HG03521 (cell line): ENCODE data around the gene MAD2L1BP.

Experiments
- ATAC-seq: cut with Tn5 transposase; IDR thresholded peaks from one replicate; pipeline ENCODE4 v1.9.1; 2021; ENCODE audit warnings: mild to moderate bottlenecking, moderate library complexity; ENCODE audit not compliant: unreplicated experiment

The MAD2L1BP gene

DNA sequence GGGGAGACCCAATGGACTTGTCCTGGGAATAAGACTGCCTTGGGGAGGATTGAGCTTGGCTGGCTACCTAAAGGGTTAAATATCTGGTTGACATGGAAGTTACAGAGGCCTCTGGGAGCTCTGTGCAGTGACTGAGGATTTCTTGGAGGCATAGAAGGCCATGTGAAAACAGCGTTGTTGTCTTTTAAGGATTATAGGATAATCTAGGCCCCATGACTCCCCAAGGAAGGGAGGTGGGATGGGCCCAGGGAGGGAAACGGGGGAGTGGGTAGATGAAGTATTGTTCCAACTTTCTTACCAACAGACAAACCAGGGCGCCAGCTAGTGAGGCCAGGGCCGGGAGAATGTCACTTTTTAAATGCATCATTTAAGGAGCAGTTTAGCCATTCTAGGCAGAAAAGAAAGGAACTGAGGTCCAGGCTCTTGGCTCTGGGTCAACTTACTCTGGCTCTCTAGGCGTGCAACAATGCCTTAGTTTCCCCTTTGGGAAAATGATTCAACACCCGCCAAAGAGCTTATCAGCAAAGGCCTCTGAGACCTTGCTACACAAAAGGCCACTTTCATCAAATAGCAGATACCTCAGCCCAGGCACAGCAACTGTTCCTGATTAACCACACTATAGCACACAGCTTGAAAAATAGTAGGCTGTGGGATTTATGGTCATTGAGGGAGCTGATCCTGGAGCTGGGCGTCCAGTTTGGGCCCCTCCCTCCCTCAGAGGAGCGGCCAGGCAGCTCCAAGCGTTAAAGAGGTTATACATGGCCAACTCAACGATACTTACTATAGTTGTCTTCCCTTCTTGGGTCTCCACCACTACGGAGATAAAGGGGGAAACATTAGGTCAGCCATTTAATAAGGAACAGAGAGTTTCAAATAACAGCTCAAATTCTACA, 44.9 kb downstream of the MAD2L1BP start:
- no peak for ATAC-seq

DNA sequence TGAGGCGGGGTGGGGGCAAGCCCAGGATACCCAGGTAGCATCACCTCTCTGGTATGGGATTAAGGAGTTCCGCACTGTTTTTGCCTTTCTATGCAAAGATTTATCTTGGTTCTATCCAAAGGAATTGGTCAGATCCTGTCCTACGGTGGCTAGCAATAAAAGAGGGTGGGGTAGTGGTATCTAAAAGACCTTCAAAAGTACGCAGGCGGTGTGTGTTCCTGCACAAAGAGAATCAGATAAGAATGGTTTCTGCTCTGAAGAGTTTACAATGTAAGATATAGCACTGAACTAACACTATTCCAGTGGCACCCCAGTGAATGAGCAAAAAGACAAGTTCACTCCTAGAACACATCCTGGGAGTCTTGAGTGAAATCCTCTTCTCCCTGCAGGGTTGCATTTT, 45.7 kb downstream of the MAD2L1BP start:
- ATAC-seq: no peak

DNA sequence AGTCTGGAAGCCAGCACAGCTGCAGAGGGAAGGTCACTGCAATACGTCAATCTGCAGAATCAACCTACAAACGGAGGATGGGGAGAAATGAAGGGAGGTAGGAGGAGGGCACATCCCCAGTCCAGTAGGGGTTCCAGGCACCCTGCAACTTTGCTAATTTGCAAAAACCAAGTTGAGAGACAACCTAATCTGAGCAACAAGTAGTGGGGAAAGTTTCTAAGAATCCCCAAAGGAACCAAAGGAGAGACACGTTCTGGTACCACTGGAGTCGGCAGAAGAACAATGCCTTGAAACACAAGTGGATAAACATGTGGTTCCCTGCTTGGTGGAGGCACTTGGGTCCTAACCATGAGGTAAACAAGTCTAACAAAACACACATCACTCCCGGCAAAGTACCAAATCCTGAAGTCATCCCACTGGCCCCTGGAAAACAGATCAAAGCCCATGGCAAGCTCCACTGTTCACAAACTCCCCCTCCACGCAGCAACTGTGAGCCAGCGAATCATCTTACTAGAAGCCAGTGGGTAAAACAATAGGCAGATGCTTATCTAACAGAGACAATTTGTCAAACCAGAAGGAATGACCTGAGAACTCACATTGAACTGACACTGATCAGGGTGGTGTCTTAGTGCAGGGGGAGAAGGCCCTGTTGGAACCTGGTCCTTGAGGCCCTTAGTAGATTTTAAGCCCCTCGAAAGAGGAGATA, 47.2 kb downstream of the MAD2L1BP start:
- ATAC-seq: no peak

DNA sequence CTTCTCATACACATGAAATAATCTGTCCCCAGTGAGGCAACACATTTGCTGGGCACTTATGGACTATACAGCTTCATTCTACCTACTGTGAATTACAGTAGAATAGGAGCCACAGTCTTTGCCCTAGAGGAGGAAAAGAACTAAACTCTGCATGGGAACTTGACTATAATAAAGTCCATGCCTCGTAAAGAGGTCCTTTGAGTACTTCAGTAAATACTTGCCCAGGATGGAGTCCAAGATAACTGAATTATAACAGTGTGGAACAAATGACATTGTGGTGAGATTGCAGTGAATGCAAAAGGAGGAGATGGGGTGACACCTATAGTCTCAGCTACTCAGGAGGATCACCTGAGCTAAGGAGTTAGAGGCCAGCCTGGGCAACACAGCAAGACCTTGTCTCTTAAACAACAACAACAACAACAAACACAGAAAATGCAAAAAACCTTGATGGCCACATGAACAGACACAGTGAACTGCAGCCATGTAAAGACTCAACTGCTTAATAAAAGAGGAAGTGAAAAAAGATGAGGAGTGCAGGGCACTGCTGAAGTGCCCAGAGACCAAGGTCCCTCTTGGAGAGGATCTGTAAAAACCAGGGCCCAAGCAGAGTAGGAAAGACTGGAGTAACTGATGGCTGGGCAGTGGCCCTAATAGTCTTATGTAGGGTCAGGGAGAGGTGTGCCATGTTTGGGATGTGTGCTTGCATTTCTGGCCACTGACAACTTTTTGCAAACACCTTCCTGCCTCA, 48.2 kb downstream of the MAD2L1BP start:
- no peak for ATAC-seq

DNA sequence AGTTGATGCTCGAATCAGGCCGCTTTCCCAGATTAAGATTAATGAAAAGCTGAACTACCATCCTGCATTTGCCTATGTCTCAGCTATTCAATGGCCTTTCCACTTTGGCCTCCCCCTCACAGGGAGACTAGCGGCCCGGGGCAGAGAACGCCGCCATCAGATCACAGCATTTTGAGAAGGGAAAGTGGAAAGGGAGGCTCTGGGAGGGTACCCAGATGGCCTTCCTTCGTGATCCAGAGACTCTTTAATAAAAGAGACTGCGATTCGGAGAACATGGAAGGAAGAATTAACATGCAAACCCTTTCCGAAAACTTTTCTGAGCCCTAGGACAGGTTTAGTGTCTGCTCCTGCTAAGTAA, 51.4 kb downstream of the MAD2L1BP start:
- no peak for ATAC-seq

DNA sequence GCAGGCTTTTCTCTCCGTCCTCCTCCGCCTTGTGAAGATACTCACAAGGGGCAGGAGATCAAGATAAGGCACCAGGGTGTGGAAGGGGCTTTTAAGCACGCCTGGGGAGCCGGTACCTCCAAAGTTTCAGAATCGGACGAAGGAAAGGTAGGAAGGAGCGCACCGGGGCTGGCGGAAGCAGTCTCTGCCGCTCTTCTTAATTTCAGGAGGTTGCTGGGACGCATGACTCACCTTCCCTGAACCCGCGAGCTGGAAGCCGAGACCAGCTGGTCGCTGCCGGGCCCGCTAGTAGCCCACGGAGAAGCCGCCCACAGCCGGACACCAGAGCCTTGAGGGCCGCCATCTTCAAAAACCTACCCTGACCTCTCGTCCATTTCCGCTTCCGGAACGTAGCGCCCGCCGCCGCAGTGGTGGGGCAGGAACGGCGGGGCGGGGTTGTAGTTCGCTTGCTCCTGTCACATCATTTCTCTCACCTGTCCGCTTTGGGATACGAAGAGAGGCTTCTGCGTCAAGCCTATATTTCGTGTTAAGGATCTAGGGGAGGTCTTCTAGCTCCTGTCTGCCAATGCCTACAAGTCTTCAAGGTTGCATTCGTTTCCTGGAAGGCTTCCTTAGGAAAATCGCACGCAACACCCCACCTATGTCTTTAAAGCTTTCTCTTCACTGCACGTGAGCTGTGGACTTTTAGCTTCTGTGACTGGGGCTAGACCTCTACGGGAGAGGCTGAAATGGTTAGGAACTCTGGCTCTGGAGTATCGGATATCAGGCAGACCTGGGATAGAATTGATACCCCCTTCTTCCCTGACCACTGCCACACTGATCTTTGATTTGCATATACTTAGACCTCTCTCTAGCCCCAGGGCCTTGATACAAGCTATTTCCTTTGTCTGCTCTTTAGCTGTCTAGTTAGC, 52.1 kb downstream of the MAD2L1BP start, which contains the start of gene MRPS18A:
Gene MRPS18A (minus strand): TSS at position 355 of the 911 bp plus-strand sequence. CDS start 12 bp downstream, at position 343.
- ATAC-seq: peak; percentile 93

DNA sequence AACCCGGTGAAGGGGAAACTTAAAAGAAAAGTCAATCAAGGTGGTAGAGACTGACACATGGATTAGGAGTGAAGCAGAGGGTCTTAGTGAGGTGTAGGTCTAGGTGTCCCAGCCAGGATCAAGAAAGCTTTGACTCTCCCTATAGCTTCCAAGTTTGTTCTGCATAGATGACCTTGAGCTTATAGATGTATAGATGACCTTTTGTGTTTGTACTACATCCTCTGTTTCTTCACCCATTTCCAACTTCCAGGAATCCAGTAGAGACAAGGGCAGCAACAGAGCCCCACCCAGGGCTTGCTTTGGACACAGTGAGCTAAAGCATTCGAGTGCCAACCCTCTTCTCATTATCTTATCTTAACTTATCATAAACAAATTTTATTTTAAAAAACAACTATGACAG, 53.8 kb downstream of the MAD2L1BP start:
- no peak for ATAC-seq
